SK-N-SH treated with all-trans-retinoic acid at 6 μM for 48 hours (cell line): ENCODE measurements around the gene ITPR2.

Experiments used
- ARNTL ChIP-seq: fragments of 450-650 bp; formaldehyde crosslinking; IDR thresholded peaks from 2 replicates; pipeline ENCODE4 v1.5.0; 2020; ENCODE audit warnings: low read depth, mild to moderate bottlenecking, moderate library complexity, borderline replicate concordance
- CREB5 ChIP-seq: fragments of 250-450 bp; sonication (Bioruptor Pico); IDR thresholded peaks from 2 replicates; pipeline ENCODE4 v1.5.1; 2020; ENCODE audit warnings: low read depth, mild to moderate bottlenecking, moderate library complexity
- CSDC2 ChIP-seq: fragments of 250-450 bp; sonication (Bioruptor Pico); IDR thresholded peaks from 2 replicates; pipeline ENCODE4 v1.5.0; 2020; ENCODE audit warnings: mild to moderate bottlenecking, moderate library complexity
- CSRNP3 ChIP-seq: fragments of 250-450 bp; sonication (Bioruptor Pico); IDR thresholded peaks from 2 replicates; pipeline ENCODE4 v1.5.1; 2021; ENCODE audit warnings: mild to moderate bottlenecking, moderate library complexity
- ESRRG ChIP-seq: fragments of 250-450 bp; sonication (Bioruptor Pico); IDR thresholded peaks from 2 replicates; pipeline ENCODE4 v1.6.1; 2021; ENCODE audit warnings: mild to moderate bottlenecking
- PATZ1 ChIP-seq: fragments of 250-450 bp; sonication (Bioruptor Pico); IDR thresholded peaks from 2 replicates; pipeline ENCODE4 v1.8.0; 2020; ENCODE audit warnings: mild to moderate bottlenecking, moderate library complexity, borderline replicate concordance
- RARB ChIP-seq: fragments of 250-450 bp; sonication (Bioruptor Pico); IDR thresholded peaks from 2 replicates; pipeline ENCODE4 v1.8.0; 2021; ENCODE audit warnings: mild to moderate bottlenecking, moderate library complexity
- ZFP3 ChIP-seq: fragments of 250-450 bp; sonication (Bioruptor Pico); IDR thresholded peaks from 2 replicates; pipeline ENCODE4 v1.5.0; 2020; ENCODE audit warnings: mild to moderate bottlenecking, moderate library complexity
- ZFP30 ChIP-seq: fragments of 450-650 bp; formaldehyde crosslinking; IDR thresholded peaks from 2 replicates; pipeline ENCODE4 v1.5.0; 2022; ENCODE audit warnings: mild to moderate bottlenecking, moderate library complexity

GRCh38 chr12:26383041-26383440, 450.0 kb downstream of the ITPR2 start:
- TF ChIP-seq CSDC2 (CRISPR knock-in tag), result no peak
- no peak for TF ChIP-seq ZFP3
- TF ChIP-seq ZFP30, result no peak
- no peak for TF ChIP-seq RARB (CRISPR knock-in tag)
- TF ChIP-seq ARNTL, result no peak
- TF ChIP-seq ESRRG (CRISPR knock-in tag), result no peak
- no peak for TF ChIP-seq PATZ1 (CRISPR knock-in tag)
- no peak for TF ChIP-seq CREB5 (CRISPR knock-in tag)
- no peak for TF ChIP-seq CSRNP3 (CRISPR knock-in tag)
